GM19238 (cell line): ENCODE data around the gene QDPR.
A peak's percentile ranks its signal among the peaks of the same experiment; 100 is the strongest.

Experiments
- DNase-seq: peaks from one replicate; pipeline ENCODE4 v3.0.0; 2011; ENCODE audit warnings: low spot score; ENCODE audit not compliant: insufficient read length

Gene QDPR

GRCh38 chr4:17528551-17529165 lies 16.8 kb upstream of the QDPR start:
- no peak for DNase-seq

- DNase-seq = no peak
Observed at GRCh38 chr4:17526695-17527477, 15.0 kb upstream of the QDPR start.

GRCh38 chr4:17523662-17524061 lies 11.8 kb upstream of the QDPR start:
- no peak for DNase-seq

GRCh38 chr4:17521595-17521994 lies 9.7 kb upstream of the QDPR start:
- no peak for DNase-seq

- no peak for DNase-seq
Observed at GRCh38 chr4:17517664-17518063, 5.8 kb upstream of the QDPR start.

- DNase-seq = no peak
Observed at GRCh38 chr4:17516980-17517379, 5.1 kb upstream of the QDPR start.

- no peak for DNase-seq
Observed at GRCh38 chr4:17515445-17516407, 3.8 kb upstream of the QDPR start.

GRCh38 chr4:17514865-17515264 lies 3.0 kb upstream of the QDPR start, which contains the start of gene CLRN2:
CLRN2 (plus strand) TSS chr4:17515165; CDS start chr4:17515267, 102 bp downstream.
- no peak for DNase-seq

GRCh38 chr4:17512973-17513665 lies 1.2 kb upstream of the QDPR start:
- DNase-seq = no peak

- DNase-seq = peak; percentile 46
Observed at GRCh38 chr4:17511509-17511949, 361 bp downstream of the QDPR start.

GRCh38 chr4:17511051-17511450 lies 839 bp downstream of the QDPR start:
- DNase-seq = no peak

- no peak for DNase-seq
Observed at GRCh38 chr4:17510582-17510981, 1.3 kb downstream of the QDPR start.

- DNase-seq = no peak
Observed at GRCh38 chr4:17504081-17504480, 7.8 kb downstream of the QDPR start.

GRCh38 chr4:17502756-17503155 lies 9.1 kb downstream of the QDPR start:
- DNase-seq = no peak

GRCh38 chr4:17500574-17500973 lies 11.3 kb downstream of the QDPR start:
- no peak for DNase-seq

GRCh38 chr4:17497890-17498523 lies 13.9 kb downstream of the QDPR start:
- DNase-seq = no peak

GRCh38 chr4:17494258-17495190 lies 17.4 kb downstream of the QDPR start:
- no peak for DNase-seq

GRCh38 chr4:17493619-17494018 lies 18.3 kb downstream of the QDPR start:
- DNase-seq = no peak

GRCh38 chr4:17492876-17493275 lies 19.0 kb downstream of the QDPR start:
- DNase-seq = no peak
